Kidney glomerular epithelial cell (primary cell): Measurements from ENCODE around the gene ZSCAN26.

Experiments used
- DNase-seq: peaks from one replicate; lab custom pipeline; 2025; lab: John Stamatoyannopoulos, UW

The ZSCAN26 gene

GRCh38 chr6:28266962-28267694, at the start of gene ZSCAN26:
Gene ZSCAN26 (plus strand): TSS chr6:28267143. CDS start chr6:28271920, 4,777 bp downstream.
- DNase-seq, result peak; percentile 89

GRCh38 chr6:28217890-28218289, 49.1 kb upstream of the ZSCAN26 start:
- no peak for DNase-seq

- DNase-seq, result no peak
Observed at GRCh38 chr6:28218312-28219248, 48.4 kb upstream of the ZSCAN26 start.

GRCh38 chr6:28220257-28221133, 46.4 kb upstream of the ZSCAN26 start:
- DNase-seq, result no peak

- DNase-seq, result peak; percentile 55
Observed at GRCh38 chr6:28224131-28225055, 42.5 kb upstream of the ZSCAN26 start.

GRCh38 chr6:28225056-28225834, 41.7 kb upstream of the ZSCAN26 start, which contains the start of gene ZSCAN9:
Gene ZSCAN9 (plus strand): TSS chr6:28225275. CDS start chr6:28227085, 1,810 bp downstream.
- DNase-seq, result peak; percentile 95

GRCh38 chr6:28226460-28226859, 40.5 kb upstream of the ZSCAN26 start:
- no peak for DNase-seq

GRCh38 chr6:28232785-28233184, 34.2 kb upstream of the ZSCAN26 start:
- DNase-seq, result no peak

- DNase-seq, result no peak
Observed at GRCh38 chr6:28235912-28236452, 31.0 kb upstream of the ZSCAN26 start.

GRCh38 chr6:28239636-28240035, 27.3 kb upstream of the ZSCAN26 start:
- no peak for DNase-seq

GRCh38 chr6:28240471-28240870, 26.5 kb upstream of the ZSCAN26 start:
- no peak for DNase-seq

- DNase-seq, result no peak
Observed at GRCh38 chr6:28243946-28244345, 23.0 kb upstream of the ZSCAN26 start.

GRCh38 chr6:28245206-28245941, 21.6 kb upstream of the ZSCAN26 start:
- DNase-seq, result no peak

- no peak for DNase-seq
Observed at GRCh38 chr6:28248916-28249315, 18.0 kb upstream of the ZSCAN26 start.

- no peak for DNase-seq
Observed at GRCh38 chr6:28250747-28251146, 16.2 kb upstream of the ZSCAN26 start.

- DNase-seq, result no peak
Observed at GRCh38 chr6:28251661-28252008, 15.3 kb upstream of the ZSCAN26 start.

GRCh38 chr6:28252009-28252975, 14.7 kb upstream of the ZSCAN26 start, which contains the start of gene ZKSCAN4:
Gene ZKSCAN4 (minus strand): TSS chr6:28252269. CDS start chr6:28251980, 289 bp downstream.
- peak; percentile 92 for DNase-seq

GRCh38 chr6:28254121-28254519, 12.8 kb upstream of the ZSCAN26 start:
- DNase-seq, result no peak
